ENCODE results near the gene FBLN2.

FBLN2 gene

DNA sequence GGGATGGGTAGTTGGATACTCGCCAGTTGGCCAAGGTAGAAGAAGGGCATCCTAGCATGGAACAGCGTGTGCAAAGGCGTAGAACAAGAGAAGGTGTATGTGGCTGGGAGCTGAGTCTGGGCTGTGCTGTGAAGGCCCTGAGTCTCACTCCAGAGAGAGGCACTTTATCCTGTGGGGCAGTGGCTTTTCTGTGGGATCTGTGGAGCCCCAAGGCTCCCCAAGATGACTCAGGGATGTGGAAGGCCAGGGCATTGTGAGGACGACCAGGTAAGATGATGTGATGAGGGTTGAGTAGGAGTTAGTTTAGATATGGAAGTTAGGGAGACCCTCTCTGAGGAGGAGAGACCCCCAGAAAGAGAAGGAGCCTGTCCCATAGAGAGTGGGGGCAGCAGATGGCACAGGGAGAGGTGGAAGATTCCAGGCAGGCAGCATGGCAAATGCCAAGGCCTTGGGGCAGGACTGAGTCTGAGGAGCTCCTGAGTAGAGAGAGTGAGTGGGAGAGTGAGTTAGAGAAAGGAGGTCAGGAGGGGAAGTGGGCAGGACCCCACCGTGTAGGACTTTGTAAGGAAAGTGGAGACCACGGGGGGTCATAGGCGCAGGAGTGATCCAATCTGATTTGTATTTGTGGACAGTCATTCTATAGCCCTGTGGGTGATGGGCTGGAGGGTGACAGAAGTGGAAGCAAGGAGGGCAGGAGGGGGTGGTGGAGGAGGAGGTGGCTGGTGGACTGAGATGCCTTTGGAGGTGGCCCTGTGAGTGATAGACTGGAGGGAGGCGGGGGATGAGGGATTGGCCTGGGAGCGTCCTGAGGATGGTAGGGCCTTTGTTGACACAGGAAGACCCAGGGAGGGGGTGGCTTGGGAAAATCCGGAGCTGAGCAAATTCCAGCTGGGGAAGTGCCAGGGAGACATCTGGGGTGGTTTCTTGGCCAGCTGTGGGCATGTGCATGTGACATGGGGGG, 50.3 kb downstream of the FBLN2 start:
- Histone ChIP-seq H3K27me3 (ENCODE audit: insufficient read depth, poor library complexity, severe bottlenecking) (no peaks in the 10 kb centered on the region), H3K27ac (replicated peaks) (no peak overlapping the region), H3K4me3 (replicated peaks; ENCODE audit: insufficient read depth, low read length) (no peak overlapping the region)
- no peak for DNase-seq (ENCODE audit: low read depth in 1 of 2, low spot score in 1 of 2)
- TF ChIP-seq GABPA (IDR thresholded peaks at IDR 0.05; ENCODE audit: low read depth) (no peak), SPI1 (IDR thresholded peaks at IDR 0.05; ENCODE audit: borderline replicate concordance, low read depth) (no peak), POLR2AphosphoS5 (IDR thresholded peaks at IDR 0.05; ENCODE audit: low read depth) (no peak)
- TF ChIP-seq, protein P1, sequence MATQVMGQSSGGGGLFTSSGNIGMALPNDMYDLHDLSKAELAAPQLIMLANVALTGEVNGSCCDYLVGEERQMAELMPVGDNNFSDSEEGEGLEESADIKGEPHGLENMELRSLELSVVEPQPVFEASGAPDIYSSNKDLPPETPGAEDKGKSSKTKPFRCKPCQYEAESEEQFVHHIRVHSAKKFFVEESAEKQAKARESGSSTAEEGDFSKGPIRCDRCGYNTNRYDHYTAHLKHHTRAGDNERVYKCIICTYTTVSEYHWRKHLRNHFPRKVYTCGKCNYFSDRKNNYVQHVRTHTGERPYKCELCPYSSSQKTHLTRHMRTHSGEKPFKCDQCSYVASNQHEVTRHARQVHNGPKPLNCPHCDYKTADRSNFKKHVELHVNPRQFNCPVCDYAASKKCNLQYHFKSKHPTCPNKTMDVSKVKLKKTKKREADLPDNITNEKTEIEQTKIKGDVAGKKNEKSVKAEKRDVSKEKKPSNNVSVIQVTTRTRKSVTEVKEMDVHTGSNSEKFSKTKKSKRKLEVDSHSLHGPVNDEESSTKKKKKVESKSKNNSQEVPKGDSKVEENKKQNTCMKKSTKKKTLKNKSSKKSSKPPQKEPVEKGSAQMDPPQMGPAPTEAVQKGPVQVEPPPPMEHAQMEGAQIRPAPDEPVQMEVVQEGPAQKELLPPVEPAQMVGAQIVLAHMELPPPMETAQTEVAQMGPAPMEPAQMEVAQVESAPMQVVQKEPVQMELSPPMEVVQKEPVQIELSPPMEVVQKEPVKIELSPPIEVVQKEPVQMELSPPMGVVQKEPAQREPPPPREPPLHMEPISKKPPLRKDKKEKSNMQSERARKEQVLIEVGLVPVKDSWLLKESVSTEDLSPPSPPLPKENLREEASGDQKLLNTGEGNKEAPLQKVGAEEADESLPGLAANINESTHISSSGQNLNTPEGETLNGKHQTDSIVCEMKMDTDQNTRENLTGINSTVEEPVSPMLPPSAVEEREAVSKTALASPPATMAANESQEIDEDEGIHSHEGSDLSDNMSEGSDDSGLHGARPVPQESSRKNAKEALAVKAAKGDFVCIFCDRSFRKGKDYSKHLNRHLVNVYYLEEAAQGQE (IDR thresholded peaks at IDR 0.05; ENCODE audit: insufficient replicate concordance, low read depth): no peak
- TF ChIP-seq, protein P2, sequence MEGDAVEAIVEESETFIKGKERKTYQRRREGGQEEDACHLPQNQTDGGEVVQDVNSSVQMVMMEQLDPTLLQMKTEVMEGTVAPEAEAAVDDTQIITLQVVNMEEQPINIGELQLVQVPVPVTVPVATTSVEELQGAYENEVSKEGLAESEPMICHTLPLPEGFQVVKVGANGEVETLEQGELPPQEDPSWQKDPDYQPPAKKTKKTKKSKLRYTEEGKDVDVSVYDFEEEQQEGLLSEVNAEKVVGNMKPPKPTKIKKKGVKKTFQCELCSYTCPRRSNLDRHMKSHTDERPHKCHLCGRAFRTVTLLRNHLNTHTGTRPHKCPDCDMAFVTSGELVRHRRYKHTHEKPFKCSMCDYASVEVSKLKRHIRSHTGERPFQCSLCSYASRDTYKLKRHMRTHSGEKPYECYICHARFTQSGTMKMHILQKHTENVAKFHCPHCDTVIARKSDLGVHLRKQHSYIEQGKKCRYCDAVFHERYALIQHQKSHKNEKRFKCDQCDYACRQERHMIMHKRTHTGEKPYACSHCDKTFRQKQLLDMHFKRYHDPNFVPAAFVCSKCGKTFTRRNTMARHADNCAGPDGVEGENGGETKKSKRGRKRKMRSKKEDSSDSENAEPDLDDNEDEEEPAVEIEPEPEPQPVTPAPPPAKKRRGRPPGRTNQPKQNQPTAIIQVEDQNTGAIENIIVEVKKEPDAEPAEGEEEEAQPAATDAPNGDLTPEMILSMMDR (IDR thresholded peaks at IDR 0.05; ENCODE audit: insufficient read depth, low read length): no peak

DNA sequence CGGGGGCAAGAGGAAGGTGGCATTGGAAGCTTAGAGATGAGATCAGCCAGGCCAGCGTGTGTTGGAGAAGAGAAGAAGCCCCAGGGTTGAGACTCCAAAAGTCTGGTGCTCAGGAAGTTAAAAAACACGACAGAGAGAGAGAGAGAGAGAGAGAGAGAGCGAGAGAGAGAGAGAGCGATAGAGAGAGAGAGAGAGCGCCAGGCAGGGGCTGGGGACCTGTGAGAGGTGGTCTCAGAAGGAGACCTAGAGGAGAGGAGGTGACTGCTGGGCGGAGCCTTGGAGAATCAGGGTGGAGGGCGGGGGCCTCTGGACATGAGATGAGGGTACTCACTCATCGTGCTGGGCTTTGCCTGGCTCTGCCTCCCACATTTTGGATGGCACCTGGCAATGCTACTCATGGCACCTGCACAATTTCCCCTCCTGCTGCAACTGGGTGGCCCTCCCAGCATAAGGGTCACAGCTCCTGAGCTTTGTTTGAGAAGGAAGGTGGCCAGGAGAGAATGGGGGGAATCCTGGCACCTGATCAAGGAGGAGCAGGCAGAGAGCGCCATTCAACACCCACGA, 51.0 kb downstream of the FBLN2 start:
- no peak overlapping the region for H3K4me3 ChIP-seq (replicated peaks; ENCODE audit: insufficient read depth, low read length)
- TF ChIP-seq POLR2AphosphoS5 (IDR thresholded peaks at IDR 0.05; ENCODE audit: low read depth) (no peak), SPI1 (IDR thresholded peaks at IDR 0.05; ENCODE audit: borderline replicate concordance, low read depth) (no peak), GABPA (IDR thresholded peaks at IDR 0.05; ENCODE audit: low read depth) (no peak)
- TF ChIP-seq, protein P2 (IDR thresholded peaks at IDR 0.05; ENCODE audit: insufficient read depth, low read length): no peak
- TF ChIP-seq, protein P1 (IDR thresholded peaks at IDR 0.05; ENCODE audit: insufficient replicate concordance, low read depth): no peak
- DNase-seq (ENCODE audit: low read depth in 1 of 2, low spot score in 1 of 2): no peak
- H3K27ac ChIP-seq (replicated peaks): no peak overlapping the region
- no peaks in the 10 kb centered on the region for H3K27me3 ChIP-seq (ENCODE audit: insufficient read depth, poor library complexity, severe bottlenecking)

DNA sequence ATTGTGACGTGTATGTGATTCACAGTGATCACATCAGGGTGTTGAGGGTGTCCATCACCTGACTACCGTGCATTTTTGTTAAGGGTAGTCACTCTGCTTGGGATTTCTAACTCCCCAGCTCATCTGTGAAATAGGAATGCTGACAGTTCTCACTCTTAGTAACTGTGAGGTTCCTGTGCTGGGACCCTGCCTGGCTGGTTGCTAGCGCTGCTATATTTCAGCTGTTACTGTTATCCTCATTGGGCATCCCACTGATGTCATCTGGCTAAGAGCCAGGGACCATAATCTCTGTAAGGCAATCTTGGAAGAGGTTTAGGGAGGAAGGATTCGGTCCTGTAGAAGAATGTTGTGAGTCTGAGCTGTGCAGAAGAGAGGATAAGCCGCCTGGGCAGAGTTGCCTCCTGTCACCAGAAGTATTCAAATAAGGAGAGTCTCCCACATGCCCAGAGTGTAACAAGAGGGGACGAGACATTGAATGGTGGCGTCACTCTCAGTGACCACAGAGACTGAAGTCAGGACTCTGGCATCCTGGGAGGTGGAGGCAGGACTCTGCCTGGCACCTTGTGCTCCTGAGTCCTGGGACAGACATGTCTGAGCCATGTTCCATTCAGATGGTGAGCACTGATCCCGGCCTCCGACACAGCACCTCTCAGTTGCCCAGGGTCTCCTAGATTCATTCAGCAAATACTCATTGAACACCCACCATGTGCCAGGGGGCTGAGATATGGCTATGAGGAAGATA, 52.2 kb downstream of the FBLN2 start:
- Histone ChIP-seq H3K4me3 (replicated peaks; ENCODE audit: insufficient read depth, low read length) (no peak overlapping the region), H3K27me3 (ENCODE audit: insufficient read depth, poor library complexity, severe bottlenecking) (no peaks in the 10 kb centered on the region), H3K27ac (replicated peaks) (no peak overlapping the region)
- DNase-seq (ENCODE audit: low read depth in 1 of 2, low spot score in 1 of 2): no peak
- TF ChIP-seq, protein P2 (IDR thresholded peaks at IDR 0.05; ENCODE audit: insufficient read depth, low read length): no peak
- TF ChIP-seq, protein P1 (IDR thresholded peaks at IDR 0.05; ENCODE audit: insufficient replicate concordance, low read depth): no peak
- no peak for TF ChIP-seq SPI1 (IDR thresholded peaks at IDR 0.05; ENCODE audit: borderline replicate concordance, low read depth)
- TF ChIP-seq GABPA (IDR thresholded peaks at IDR 0.05; ENCODE audit: low read depth): no peak
- TF ChIP-seq POLR2AphosphoS5 (IDR thresholded peaks at IDR 0.05; ENCODE audit: low read depth): no peak

Measured in HL-60 (cell line).